SK-N-MC (cell line): ENCODE data around the gene UGT1A6.

ENCODE experiments used
- FOXP2 ChIP-seq: optimal IDR thresholded peaks from 2 replicates; pipeline ENCODE3; 2011; ENCODE audit warnings: mild to moderate bottlenecking, moderate library complexity; ENCODE audit not compliant: insufficient read depth; ENCODE audit errors: extremely low read length, control extremely low read depth
- POLR2AphosphoS5 ChIP-seq: IDR thresholded peaks from 2 replicates; pipeline ENCODE4 v1.6.1; 2012; ENCODE audit warnings: mild to moderate bottlenecking, low read depth, low read length, borderline replicate concordance

- TF ChIP-seq POLR2AphosphoS5 (no peak), FOXP2 (no peak)
Observed at GRCh38 chr2:233713262-233713615, 20.5 kb downstream of the UGT1A6 start.
